HG02884 (cell line): ENCODE results near the gene CD164L2.

ENCODE experiments used
- ATAC-seq: cut with Tn5 transposase; IDR thresholded peaks from one replicate; pipeline ENCODE4 v1.9.1; 2021; ENCODE audit warnings: mild to moderate bottlenecking, moderate library complexity; ENCODE audit not compliant: unreplicated experiment

Gene CD164L2

DNA sequence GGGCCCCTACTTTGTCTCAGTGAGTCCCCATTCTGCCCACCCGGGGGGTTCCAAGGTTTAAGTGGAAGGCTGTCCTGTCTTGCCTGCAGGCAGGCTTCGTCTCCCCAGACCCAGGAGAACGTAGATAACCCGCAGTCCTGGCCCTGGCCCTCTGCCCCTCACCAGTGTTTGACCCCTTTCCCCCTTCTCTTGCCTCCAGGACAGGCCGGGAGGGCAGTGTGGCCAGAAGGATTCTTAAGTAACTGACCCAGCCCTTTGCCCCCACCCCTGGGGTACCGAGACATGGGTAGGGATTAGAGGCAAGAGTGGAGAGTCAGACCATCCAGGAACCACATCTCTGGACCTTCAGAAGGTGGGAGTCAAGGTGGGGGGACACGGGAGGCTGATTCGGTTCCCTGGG is 52.3 kb downstream of the CD164L2 start:
- ATAC-seq: no peak
